DND-41 (cell line): ENCODE results near the gene TMEM215.

Source experiments
- ATAC-seq: fragments of 200-7000 bp; cut with Tn5 transposase; 3 replicates; pipeline ENCODE4 v1.9.1; 2021; ENCODE audit warnings: low read depth; ENCODE audit not compliant: insufficient read depth
- DNase-seq: peaks from one replicate; pipeline ENCODE4 v3.0.0-alpha.2; 2020
- H2AFZ ChIP-seq: 2 replicates; pipeline ENCODE4 v1.6.0; 2012; ENCODE audit warnings: low read depth, low read length
- H3K27ac ChIP-seq: 2 replicates; pipeline ENCODE4 v1.5.1; 2012; ENCODE audit warnings: low read length, inconsistent platforms
- H3K27me3 ChIP-seq: fragments of 200-600 bp; sonication (generic); 2 replicates; pipeline ENCODE4 v1.6.0; 2012; ENCODE audit warnings: low read length, mild to moderate bottlenecking, inconsistent platforms; ENCODE audit not compliant: insufficient read depth, poor library complexity
- H3K36me3 ChIP-seq: 2 replicates; pipeline ENCODE4 v1.5.1; 2012; ENCODE audit warnings: low read length, inconsistent platforms; ENCODE audit not compliant: insufficient read depth
- H3K4me1 ChIP-seq: 2 replicates; pipeline ENCODE4 v1.5.1; 2012; ENCODE audit warnings: mild to moderate bottlenecking, low read length; ENCODE audit not compliant: insufficient read depth
- H3K4me2 ChIP-seq: 2 replicates; pipeline ENCODE4 v1.6.0; 2012; ENCODE audit warnings: mild to moderate bottlenecking, moderate library complexity, low read length, inconsistent platforms; ENCODE audit not compliant: insufficient read depth
- H3K4me3 ChIP-seq, 2 experiments: fragments of 200-600 bp in 1 of 2; shearing (Covaris generic) in 1 of 2; 2 replicates each; pipeline ENCODE4 v1.5.1; 2012 to 2016; ENCODE audit warnings: inconsistent platforms in 2 of 2, low read length in 2 of 2, mild to moderate bottlenecking in 2 of 2, low read depth in 1 of 2, moderate library complexity in 1 of 2
- H3K79me2 ChIP-seq: 2 replicates; pipeline ENCODE4 v1.6.0; 2012; ENCODE audit warnings: low read length, inconsistent platforms; ENCODE audit not compliant: insufficient read depth
- H3K9ac ChIP-seq: 2 replicates; pipeline ENCODE4 v1.6.0; 2012; ENCODE audit warnings: low read depth, mild to moderate bottlenecking, inconsistent platforms, low read length, moderate library complexity
- H3K9me3 ChIP-seq: 2 replicates; pipeline ENCODE4 v1.5.1; 2012; ENCODE audit warnings: low read length, moderate library complexity, mild to moderate bottlenecking, inconsistent platforms; ENCODE audit not compliant: insufficient read depth, severe bottlenecking
- H4K20me1 ChIP-seq: 2 replicates; pipeline ENCODE4 v1.6.0; 2012; ENCODE audit warnings: low read length; ENCODE audit not compliant: insufficient read depth
- CTCF ChIP-seq: IDR thresholded peaks from 2 replicates; pipeline ENCODE4 v1.5.1; 2012; ENCODE audit warnings: borderline replicate concordance, low read length, moderate library complexity, mild to moderate bottlenecking; ENCODE audit not compliant: poor library complexity, severe bottlenecking; ENCODE audit errors: extremely low read depth
- EZH2 ChIP-seq: IDR thresholded peaks from 3 replicates; pipeline ENCODE4 v1.6.1; 2012; ENCODE audit warnings: borderline replicate concordance, low read depth, mild to moderate bottlenecking, moderate library complexity, low read length, inconsistent platforms; ENCODE audit not compliant: severe bottlenecking

The TMEM215 gene

GRCh38 chr9:32738501-32739172, 44.7 kb upstream of the TMEM215 start:
- no peaks in the 10 kb centered on the region for H3K36me3 ChIP-seq
- no peaks in the 10 kb centered on the region for H3K27me3 ChIP-seq
- no peak overlapping the region for H3K9ac ChIP-seq
- H3K4me3 ChIP-seq: no peak overlapping the region
- no peaks in the 10 kb centered on the region for H4K20me1 ChIP-seq
- no peak overlapping the region for H2AFZ ChIP-seq
- H3K79me2 ChIP-seq: no peaks in the 10 kb centered on the region
- H3K4me2 ChIP-seq: no peak overlapping the region
- no peak overlapping the region for H3K27ac ChIP-seq
- no peak for DNase-seq
- no peaks in the 10 kb centered on the region for H3K4me1 ChIP-seq
- TF ChIP-seq EZH2 (no peak), CTCF (no peak)
- H3K9me3 ChIP-seq: no peaks in the 10 kb centered on the region
- ATAC-seq: no peak

GRCh38 chr9:32741706-32742105, 41.6 kb upstream of the TMEM215 start:
- Histone ChIP-seq H3K27ac (no peak overlapping the region), H2AFZ (no peak overlapping the region), H3K27me3 (no peaks in the 10 kb centered on the region), H3K4me2 (no peak overlapping the region), H3K4me1 (no peaks in the 10 kb centered on the region), H3K9me3 (no peaks in the 10 kb centered on the region), H3K4me3 (no peak overlapping the region), H4K20me1 (no peaks in the 10 kb centered on the region), H3K36me3 (no peaks in the 10 kb centered on the region), H3K79me2 (no peaks in the 10 kb centered on the region), H3K9ac (no peak overlapping the region)
- no peak for TF ChIP-seq EZH2
- no peak for TF ChIP-seq CTCF
- no peak for DNase-seq
- no peak for ATAC-seq

- Histone ChIP-seq H3K4me1 (no peaks in the 10 kb centered on the region), H3K9me3 (no peaks in the 10 kb centered on the region), H3K79me2 (no peaks in the 10 kb centered on the region), H3K27me3 (no peaks in the 10 kb centered on the region), H2AFZ (no peak overlapping the region), H3K36me3 (no peaks in the 10 kb centered on the region), H3K4me3 (no peak overlapping the region), H3K9ac (no peak overlapping the region), H3K27ac (no peak overlapping the region), H4K20me1 (no peaks in the 10 kb centered on the region), H3K4me2 (no peak overlapping the region)
- ATAC-seq (no peak), DNase-seq (no peak)
- no peak for TF ChIP-seq CTCF
- no peak for TF ChIP-seq EZH2
Measured at GRCh38 chr9:32742296-32742695, 41.0 kb upstream of the TMEM215 start.

GRCh38 chr9:32748013-32748412, 35.3 kb upstream of the TMEM215 start:
- no peak for DNase-seq
- H3K79me2 ChIP-seq: no peaks in the 10 kb centered on the region
- H3K4me3 ChIP-seq: no peak overlapping the region

More at GRCh38 chr9:32748013-32748412, 35.3 kb upstream of the TMEM215 start:
- no peak overlapping the region for H3K9ac ChIP-seq
- H4K20me1 ChIP-seq: no peaks in the 10 kb centered on the region
- H3K4me2 ChIP-seq: no peak overlapping the region
- H3K9me3 ChIP-seq: no peaks in the 10 kb centered on the region
- no peaks in the 10 kb centered on the region for H3K36me3 ChIP-seq
- no peak overlapping the region for H3K27ac ChIP-seq
- no peak for TF ChIP-seq CTCF
- TF ChIP-seq EZH2: no peak
- ATAC-seq: no peak
- H3K27me3 ChIP-seq: no peaks in the 10 kb centered on the region
- H3K4me1 ChIP-seq: no peaks in the 10 kb centered on the region
- H2AFZ ChIP-seq: no peak overlapping the region
